LNCaP clone FGC (cell line): ENCODE results near the gene COPB2.

Source experiments
- DNase-seq: peaks from one replicate; pipeline ENCODE4 v3.0.0-alpha.2; 2011; ENCODE audit warnings: low read depth
- H3K4me3 ChIP-seq: 2 replicates; pipeline ENCODE4 v1.5.1; 2011; ENCODE audit warnings: mild to moderate bottlenecking, low read depth, low read length, control low read depth
- TF ChIP-seq, protein P1 (sequence below): IDR thresholded peaks from 2 replicates; pipeline ENCODE4 v1.5.1; 2012; ENCODE audit warnings: mild to moderate bottlenecking; ENCODE audit not compliant: control insufficient read depth, insufficient read depth; ENCODE audit errors: extremely low read depth

Gene COPB2

DNA sequence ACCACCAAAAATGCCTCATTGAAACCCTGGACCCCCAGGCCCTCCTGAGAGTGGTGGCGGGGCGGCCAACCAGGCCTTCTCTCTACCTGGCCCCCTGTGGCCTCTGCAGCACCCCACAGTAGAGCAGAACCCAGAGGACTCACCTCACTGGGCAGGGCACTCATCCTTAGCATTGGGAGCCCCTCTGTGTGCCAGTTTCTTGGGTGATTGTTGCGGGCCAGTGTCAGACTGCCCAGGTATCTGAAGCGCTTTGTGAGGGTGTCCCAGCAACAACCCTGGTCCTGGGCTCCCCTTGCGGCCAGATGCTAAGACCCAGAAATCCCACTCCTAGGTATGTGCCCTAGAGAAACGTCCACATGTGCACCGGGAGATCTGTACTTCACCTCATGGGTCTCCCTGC, 66.3 kb downstream of the COPB2 start:
- TF ChIP-seq, protein P1, sequence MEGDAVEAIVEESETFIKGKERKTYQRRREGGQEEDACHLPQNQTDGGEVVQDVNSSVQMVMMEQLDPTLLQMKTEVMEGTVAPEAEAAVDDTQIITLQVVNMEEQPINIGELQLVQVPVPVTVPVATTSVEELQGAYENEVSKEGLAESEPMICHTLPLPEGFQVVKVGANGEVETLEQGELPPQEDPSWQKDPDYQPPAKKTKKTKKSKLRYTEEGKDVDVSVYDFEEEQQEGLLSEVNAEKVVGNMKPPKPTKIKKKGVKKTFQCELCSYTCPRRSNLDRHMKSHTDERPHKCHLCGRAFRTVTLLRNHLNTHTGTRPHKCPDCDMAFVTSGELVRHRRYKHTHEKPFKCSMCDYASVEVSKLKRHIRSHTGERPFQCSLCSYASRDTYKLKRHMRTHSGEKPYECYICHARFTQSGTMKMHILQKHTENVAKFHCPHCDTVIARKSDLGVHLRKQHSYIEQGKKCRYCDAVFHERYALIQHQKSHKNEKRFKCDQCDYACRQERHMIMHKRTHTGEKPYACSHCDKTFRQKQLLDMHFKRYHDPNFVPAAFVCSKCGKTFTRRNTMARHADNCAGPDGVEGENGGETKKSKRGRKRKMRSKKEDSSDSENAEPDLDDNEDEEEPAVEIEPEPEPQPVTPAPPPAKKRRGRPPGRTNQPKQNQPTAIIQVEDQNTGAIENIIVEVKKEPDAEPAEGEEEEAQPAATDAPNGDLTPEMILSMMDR, result no peak
- DNase-seq, result no peak

DNA sequence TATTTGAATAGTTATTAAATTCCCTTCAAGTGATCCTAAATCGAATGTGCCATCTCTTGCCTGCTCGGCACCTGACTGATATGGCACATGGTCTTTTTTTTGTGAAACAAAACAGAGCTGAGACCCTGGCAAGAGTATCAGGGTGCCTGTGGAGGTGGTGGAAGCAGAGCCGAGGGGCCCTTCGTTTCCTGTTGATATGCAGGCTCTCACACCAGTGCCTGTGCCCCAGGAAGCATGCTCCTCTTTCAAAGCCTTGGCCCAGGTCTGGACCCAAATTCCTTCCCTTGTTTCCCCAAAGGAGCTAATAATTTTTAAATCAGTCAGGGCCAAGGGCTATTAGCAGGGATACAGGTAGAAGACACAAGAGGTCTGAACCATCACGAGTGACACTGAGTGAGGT, 67.1 kb downstream of the COPB2 start:
- DNase-seq, result no peak
- no peak overlapping the region for H3K4me3 ChIP-seq
- TF ChIP-seq, protein P1, result no peak

More for the DNA sequence above, 66.3 kb downstream of the COPB2 start:
- H3K4me3 ChIP-seq, result no peak overlapping the region

DNA sequence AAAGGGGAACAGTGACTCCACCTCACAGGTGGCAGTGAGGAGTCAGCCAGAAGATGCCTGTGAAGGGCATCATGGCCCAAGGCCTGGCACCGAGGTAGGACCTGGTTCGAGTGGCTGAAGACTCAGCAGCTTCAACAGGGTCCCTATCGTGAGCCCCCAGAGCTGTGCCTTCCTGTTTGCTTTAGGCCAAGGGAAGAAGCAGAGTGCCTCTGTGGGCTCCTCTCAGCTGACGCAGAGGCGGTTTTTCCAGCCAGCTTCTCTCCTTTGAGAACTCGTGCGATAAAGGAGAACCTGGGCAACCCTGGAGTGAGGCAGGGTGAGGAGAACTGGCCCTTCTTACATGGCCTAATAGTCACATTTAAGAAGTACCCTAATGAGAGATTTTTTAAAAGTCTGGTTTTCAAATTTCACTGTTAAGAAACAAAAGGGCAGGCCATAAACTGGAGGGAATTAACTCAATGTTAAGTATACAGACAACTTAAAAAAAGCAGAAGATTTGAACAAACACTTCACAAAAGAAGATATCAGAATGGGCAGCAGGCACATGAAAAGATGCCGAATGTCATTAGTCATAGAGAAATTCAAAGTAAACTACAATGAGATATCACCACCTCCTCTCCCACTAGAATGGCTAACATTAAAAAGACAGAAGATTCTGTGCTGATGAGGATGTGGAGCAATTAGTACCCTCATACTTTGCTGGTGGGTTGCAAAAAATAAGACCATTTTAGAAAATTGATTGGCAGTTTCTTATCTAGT, 68.7 kb downstream of the COPB2 start:
- no peak for DNase-seq
- TF ChIP-seq, protein P1, result no peak
- H3K4me3 ChIP-seq, result no peak overlapping the region

DNA sequence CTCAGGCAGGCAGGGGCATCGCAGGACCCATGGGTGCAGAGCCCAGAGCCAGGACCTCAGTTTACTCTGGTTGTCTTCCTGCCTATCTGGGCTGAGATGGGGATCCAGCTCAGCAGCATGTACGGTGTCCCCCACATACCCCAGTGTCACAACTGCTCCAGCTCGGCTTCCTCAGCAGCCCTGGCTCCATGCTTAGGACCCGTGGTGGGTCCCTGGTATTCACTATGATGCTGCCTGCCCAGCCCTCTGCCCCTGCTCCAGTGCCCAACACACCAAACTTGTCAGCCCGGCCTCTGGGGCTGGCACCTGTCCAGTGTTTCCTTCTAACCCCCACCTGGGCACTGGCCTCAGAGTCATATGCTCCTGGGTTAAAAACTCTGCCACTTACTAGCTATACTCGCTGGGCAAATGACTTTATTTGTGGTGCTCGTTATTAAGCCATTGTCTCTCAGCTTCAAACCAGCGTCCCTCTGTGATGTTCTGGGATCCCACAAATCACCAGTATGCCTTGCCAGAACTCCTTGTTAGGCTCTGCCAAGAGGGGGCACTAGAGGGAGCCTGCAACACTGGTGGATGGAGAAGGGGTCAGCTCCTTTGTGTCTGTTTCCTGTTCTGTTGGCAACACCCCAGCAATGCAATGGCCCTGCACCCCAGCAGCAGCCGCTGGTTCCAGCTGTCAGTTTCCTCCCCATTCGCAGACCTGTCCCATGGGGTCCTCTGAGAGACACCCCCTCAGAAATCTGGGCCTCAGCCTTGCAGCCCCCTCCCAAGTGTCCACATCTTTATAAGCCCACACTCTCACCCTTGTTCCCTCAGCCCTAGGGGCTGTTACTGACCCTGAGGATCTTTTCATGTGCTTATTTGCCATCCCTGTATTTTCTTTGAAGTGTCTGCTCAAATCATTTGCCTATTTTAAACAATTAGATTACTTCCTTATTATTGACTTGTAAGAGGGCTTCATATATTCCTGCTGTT, 69.7 kb downstream of the COPB2 start:
- no peak overlapping the region for H3K4me3 ChIP-seq
- TF ChIP-seq, protein P1, result peak; percentile 29
- no peak for DNase-seq

DNA sequence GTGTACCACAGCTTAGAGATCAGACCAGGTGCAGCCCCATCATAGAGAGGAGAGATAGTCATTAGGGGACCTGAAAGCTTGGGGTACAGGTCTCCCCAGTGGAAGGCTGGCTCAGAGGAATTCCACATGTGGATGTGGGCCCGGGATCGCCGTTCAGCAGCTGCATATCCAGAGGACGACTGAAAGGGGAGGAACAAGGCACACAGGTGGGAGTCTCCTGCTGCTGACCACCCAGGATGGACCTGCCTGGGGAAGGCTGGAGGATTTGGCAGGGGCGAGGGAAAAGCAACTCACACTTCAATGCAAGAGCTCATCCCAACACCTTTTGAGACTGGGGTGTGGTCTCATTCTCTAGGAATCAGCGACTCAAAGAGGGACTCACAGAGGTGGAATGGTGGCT, 70.6 kb downstream of the COPB2 start:
- TF ChIP-seq, protein P1, result no peak

DNA sequence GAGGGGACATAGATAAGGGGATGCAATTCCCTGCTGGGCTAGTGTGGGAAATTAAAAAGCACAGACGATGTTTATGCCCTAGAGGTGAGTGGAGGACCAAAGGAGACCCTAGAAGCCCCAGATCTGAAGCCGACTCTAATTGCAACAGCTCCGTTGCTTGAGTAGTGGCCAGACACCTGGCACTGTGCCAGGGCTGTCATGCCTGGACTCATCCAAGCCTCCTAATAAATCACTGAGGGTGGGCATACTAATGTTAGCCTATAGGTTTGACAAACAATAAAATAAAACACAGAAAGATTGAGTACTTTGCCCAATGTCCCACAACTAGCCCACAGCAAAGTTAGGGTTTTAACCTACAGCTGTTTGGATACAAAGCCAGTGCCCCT, 71.0 kb downstream of the COPB2 start:
- H3K4me3 ChIP-seq, result no peak overlapping the region
- DNase-seq, result no peak
- TF ChIP-seq, protein P1, result no peak

More for the DNA sequence above, 70.6 kb downstream of the COPB2 start:
- no peak for DNase-seq
- no peak overlapping the region for H3K4me3 ChIP-seq
